Measurements from ENCODE around the gene CCL7. TPM values are rescaled to one million over a fixed set of nuclear protein-coding genes. Genes with fewer than 3 reads are reported as not detected.

The CCL7 gene
- total RNA-seq, 6 experiments from 2014 or later, result not detected

GRCh38 chr17:34234616-34235015, 35.4 kb upstream of the CCL7 start:
- no peak for TF ChIP-seq CTCF (IDR thresholded peaks at IDR 0.05)

GRCh38 chr17:34235389-34236028, 34.5 kb upstream of the CCL7 start:
- Mint-ChIP-seq H3K27ac (no peak overlapping the region), H3K4me3 (no peak overlapping the region), H3K27me3 (ENCODE audit: insufficient read depth) (peaks cover 5% of the 10 kb centered on the region), H3K36me3 (ENCODE audit: low read depth) (no peaks in the 10 kb centered on the region), H3K4me1 (ENCODE audit: low read depth) (peaks cover 18% of the 10 kb centered on the region), H3K9me3 (peaks cover 4% of the 10 kb centered on the region)
- no peak for DNase-seq
- TF ChIP-seq CTCF (IDR thresholded peaks at IDR 0.05), result no peak

More at GRCh38 chr17:34234616-34235015, 35.4 kb upstream of the CCL7 start:
- no peak overlapping the region for H3K4me3 Mint-ChIP-seq
- H3K4me1 Mint-ChIP-seq (ENCODE audit: low read depth), result peaks cover 18% of the 10 kb centered on the region
- H3K36me3 Mint-ChIP-seq (ENCODE audit: low read depth), result no peaks in the 10 kb centered on the region
- DNase-seq, result no peak
- H3K27me3 Mint-ChIP-seq (ENCODE audit: insufficient read depth), result peaks cover 5% of the 10 kb centered on the region
- no peak overlapping the region for H3K27ac Mint-ChIP-seq
- H3K9me3 Mint-ChIP-seq, result peaks cover 13% of the 10 kb centered on the region

- H3K4me1 Mint-ChIP-seq (ENCODE audit: low read depth), result peaks cover 22% of the 10 kb centered on the region
- TF ChIP-seq CTCF (IDR thresholded peaks at IDR 0.05), result no peak
- no peaks in the 10 kb centered on the region for H3K9me3 Mint-ChIP-seq
- no peak overlapping the region for H3K4me3 Mint-ChIP-seq
- DNase-seq, result no peak
- no peaks in the 10 kb centered on the region for H3K36me3 Mint-ChIP-seq (ENCODE audit: low read depth)
- H3K27ac Mint-ChIP-seq, result no peak overlapping the region
- peaks cover 5% of the 10 kb centered on the region for H3K27me3 Mint-ChIP-seq (ENCODE audit: insufficient read depth)
Measured at GRCh38 chr17:34236281-34236892, 33.6 kb upstream of the CCL7 start.

GRCh38 chr17:34237458-34237857, 32.6 kb upstream of the CCL7 start:
- Mint-ChIP-seq H3K4me1 (ENCODE audit: low read depth) (peaks cover 23% of the 10 kb centered on the region), H3K27ac (no peak overlapping the region), H3K36me3 (ENCODE audit: low read depth) (no peaks in the 10 kb centered on the region), H3K4me3 (no peak overlapping the region), H3K27me3 (ENCODE audit: insufficient read depth) (peaks cover 3% of the 10 kb centered on the region), H3K9me3 (no peaks in the 10 kb centered on the region)
- no peak for TF ChIP-seq CTCF (IDR thresholded peaks at IDR 0.05)
- no peak for DNase-seq

- no peak for DNase-seq
- Mint-ChIP-seq H3K4me3 (no peak overlapping the region), H3K4me1 (ENCODE audit: low read depth) (peaks cover 23% of the 10 kb centered on the region), H3K36me3 (ENCODE audit: low read depth) (no peaks in the 10 kb centered on the region), H3K27me3 (ENCODE audit: insufficient read depth) (no peaks in the 10 kb centered on the region), H3K9me3 (no peaks in the 10 kb centered on the region), H3K27ac (no peak overlapping the region)
- TF ChIP-seq CTCF (IDR thresholded peaks at IDR 0.05), result no peak
Measured at GRCh38 chr17:34241062-34241461, 29.0 kb upstream of the CCL7 start.

Data from HFFc6 (cell line).